SK-N-SH (cell line): Measurements from ENCODE around the gene MAT2A. TPM values are rescaled to one million over a fixed set of nuclear protein-coding genes. Genes with fewer than 3 reads are reported as not detected.

Experiments
- CTCF ChIA-PET: fragments of 300-600, 350-600 bp; formaldehyde crosslinking; extraction: SDS; loops from one replicate; lab custom pipeline; 2021; lab: Yijun Ruan, JAX
- POLR2A ChIA-PET: fragments of 350-600 bp; sonication (Branson Sonifier 250); formaldehyde crosslinking; extraction: SDS; loops from one replicate; lab custom pipeline; 2020; ENCODE audit warnings: antibody characterized with exemption, inconsistent platforms; lab: Yijun Ruan, JAX
- DNase-seq: peaks from one replicate; pipeline ENCODE4 v3.0.0; 2012
- H2AFZ ChIP-seq: fragments of 200-600 bp; sonication (generic); 2 replicates; pipeline ENCODE4 v1.8.1; 2016; ENCODE audit warnings: antibody characterized with exemption, mild to moderate bottlenecking, low read depth
- H3F3A ChIP-seq: fragments of 200-600 bp; sonication (generic); replicated peaks from 2 replicates; pipeline ENCODE3; 2016; ENCODE audit warnings: antibody characterized with exemption, mild to moderate bottlenecking; ENCODE audit not compliant: insufficient read depth
- H3K27ac ChIP-seq, 2 experiments: fragments of 200-500 bp in 1 of 2; fragments of 200-600 bp in 1 of 2; sonication (Bioruptor generic) in 1 of 2; sonication (generic), shearing (Covaris generic) in 1 of 2; 2 replicates each; pipeline versions ENCODE4 v1.5.1 to v1.6.1; 2014 to 2016; ENCODE audit warnings: low read depth in 2 of 2, inconsistent platforms in 1 of 2, low read length in 1 of 2, mild to moderate bottlenecking in 1 of 2, mixed read lengths in 1 of 2
- H3K27me3 ChIP-seq: fragments of 200-600 bp; sonication (generic), shearing (Covaris generic); 2 replicates; pipeline ENCODE4 v1.6.1; 2016; ENCODE audit warnings: mixed run types; ENCODE audit not compliant: insufficient read depth
- H3K36me3 ChIP-seq, 2 experiments: fragments of 200-500 bp in 1 of 2; fragments of 200-600 bp in 1 of 2; sonication (Bioruptor generic) in 1 of 2; sonication (generic) in 1 of 2; replicated peaks in 1 of 2; 2 replicates each; pipeline versions ENCODE3 to v1.5.1; 2014 to 2016; ENCODE audit warnings: low read length in 1 of 2, mild to moderate bottlenecking in 1 of 2; ENCODE audit not compliant: insufficient read depth in 2 of 2, control insufficient read depth in 1 of 2
- H3K4me1 ChIP-seq, 2 experiments: fragments of 200-500 bp in 1 of 2; fragments of 200-600 bp in 1 of 2; sonication (Bioruptor generic) in 1 of 2; sonication (generic), shearing (Covaris generic) in 1 of 2; 2 replicates each; pipeline versions ENCODE4 v1.5.1 to v1.6.1; 2014 to 2016; ENCODE audit warnings: low read depth in 1 of 2, low read length in 1 of 2, mixed run types in 1 of 2; ENCODE audit not compliant: insufficient read depth in 2 of 2, control insufficient read depth in 1 of 2
- H3K4me2 ChIP-seq: fragments of 200-600 bp; sonication (generic), shearing (Covaris generic); 2 replicates; pipeline ENCODE4 v1.6.1; 2017; ENCODE audit warnings: mixed run types
- H3K4me3 ChIP-seq, 2 experiments: fragments of 200-500 bp in 1 of 2; fragments of 200-600 bp in 1 of 2; sonication (Bioruptor generic) in 1 of 2; sonication (generic), shearing (Covaris generic) in 1 of 2; 2 replicates each; pipeline versions ENCODE4 v1.5.1 to v1.8.1; 2014 to 2016; ENCODE audit warnings: low read depth in 2 of 2, inconsistent platforms in 1 of 2, low read length in 1 of 2, mild to moderate bottlenecking in 1 of 2, mixed read lengths in 1 of 2, moderate library complexity in 1 of 2
- H3K79me2 ChIP-seq: fragments of 200-600 bp; sonication (generic); 2 replicates; pipeline ENCODE4 v1.8.1; 2017; ENCODE audit warnings: mild to moderate bottlenecking; ENCODE audit not compliant: insufficient read depth
- H3K9ac ChIP-seq: fragments of 200-600 bp; sonication (generic); 2 replicates; pipeline ENCODE4 v1.6.1; 2017; ENCODE audit warnings: mixed run types
- H3K9me2 ChIP-seq: fragments of 200-600 bp; sonication (generic); 2 replicates; pipeline ENCODE4 v1.6.1; 2017; ENCODE audit warnings: mixed run types
- H3K9me3 ChIP-seq: fragments of 200-600 bp; sonication (generic); 2 replicates; pipeline ENCODE4 v1.6.1; 2017; ENCODE audit warnings: mixed run types, mild to moderate bottlenecking, moderate library complexity
- H4K20me1 ChIP-seq: fragments of 200-600 bp; sonication (generic); 2 replicates; pipeline ENCODE4 v1.6.1; 2017; ENCODE audit warnings: mild to moderate bottlenecking, mixed run types; ENCODE audit not compliant: insufficient read depth
- CHD2 ChIP-seq: fragments of 150-350 bp; IDR thresholded peaks from 2 replicates; pipeline ENCODE4 v1.6.1; 2018; ENCODE audit warnings: low read length; ENCODE audit not compliant: partially characterized antibody
- ELF1 ChIP-seq: IDR thresholded peaks from 2 replicates; pipeline ENCODE4 v1.4.0; 2012
- FOSL2 ChIP-seq: IDR thresholded peaks from 2 replicates; pipeline ENCODE4 v1.4.0; 2012; ENCODE audit warnings: low read depth, mild to moderate bottlenecking, moderate library complexity, borderline replicate concordance
- FOXJ3 ChIP-seq: sonication (generic); formaldehyde crosslinking; IDR thresholded peaks from 2 replicates; pipeline ENCODE4 v1.5.1; 2020; ENCODE audit warnings: mild to moderate bottlenecking, missing genetic modification reagents
- GABPA ChIP-seq: IDR thresholded peaks from 2 replicates; pipeline ENCODE4 v1.4.0; 2012; ENCODE audit warnings: low read depth, mild to moderate bottlenecking
- MXI1 ChIP-seq: IDR thresholded peaks from 2 replicates; pipeline ENCODE4 v1.6.1; 2012; ENCODE audit warnings: mild to moderate bottlenecking, low read depth, low read length, improper control_type of control experiment
- NRF1 ChIP-seq: IDR thresholded peaks from 2 replicates; pipeline ENCODE4 v1.6.1; 2012; ENCODE audit warnings: low read depth, mild to moderate bottlenecking, low read length
- PBX3 ChIP-seq: IDR thresholded peaks from 2 replicates; pipeline ENCODE4; 2012
- POLR2AphosphoS5 ChIP-seq: IDR thresholded peaks from 2 replicates; pipeline ENCODE4 v1.6.1; 2012; ENCODE audit warnings: low read depth, low read length
- RAD21 ChIP-seq: IDR thresholded peaks from 2 replicates; pipeline ENCODE4 v1.6.1; 2012; ENCODE audit warnings: mild to moderate bottlenecking, low read length
- RCOR1 ChIP-seq: fragments of 150-350 bp; IDR thresholded peaks from 2 replicates; pipeline ENCODE4 v1.6.1; 2017; ENCODE audit warnings: antibody characterized with exemption, low read length
- REST ChIP-seq: IDR thresholded peaks from 2 replicates; pipeline ENCODE4 v1.6.1; 2012; ENCODE audit warnings: mild to moderate bottlenecking, low read depth, low read length, moderate library complexity
- RFX5 ChIP-seq: IDR thresholded peaks from 2 replicates; pipeline ENCODE4 v1.6.1; 2012; ENCODE audit warnings: mild to moderate bottlenecking, improper control_type of control experiment, low read length
- RXRA ChIP-seq: IDR thresholded peaks from 2 replicates; pipeline ENCODE4 v1.4.0; 2012; ENCODE audit warnings: low read depth, mild to moderate bottlenecking, borderline replicate concordance
- TAF1 ChIP-seq: IDR thresholded peaks from 2 replicates; pipeline ENCODE4 v1.6.1; 2012; ENCODE audit warnings: low read depth, mild to moderate bottlenecking, low read length, moderate library complexity, borderline replicate concordance
- TCF12 ChIP-seq: IDR thresholded peaks from 2 replicates; pipeline ENCODE4 v1.4.0; 2012
- USF1 ChIP-seq: IDR thresholded peaks from 2 replicates; pipeline ENCODE4 v1.4.0; 2012; ENCODE audit warnings: low read depth, borderline replicate concordance
- WGBS: methylation state at CpG from one replicate; pipeline ENCODE4 v1.1.6; 2017; ENCODE audit warnings: low lambda C conversion rate; 5-methylcytosine and 5-hydroxymethylcytosine counted together
- polyA plus RNA-seq, 3 experiments: library from polyadenylated mRNA; depleted of rRNA; stranded (reverse); fragments of >200 nt; gene quantifications; 2 replicates each; pipeline ENCODE4 v1.2.3, GENCODE V29; 2012

Gene MAT2A
- polyA plus RNA-seq, 1 of the 3 experiments (the other 2 are of a cell fraction) = 187 TPM

DNA sequence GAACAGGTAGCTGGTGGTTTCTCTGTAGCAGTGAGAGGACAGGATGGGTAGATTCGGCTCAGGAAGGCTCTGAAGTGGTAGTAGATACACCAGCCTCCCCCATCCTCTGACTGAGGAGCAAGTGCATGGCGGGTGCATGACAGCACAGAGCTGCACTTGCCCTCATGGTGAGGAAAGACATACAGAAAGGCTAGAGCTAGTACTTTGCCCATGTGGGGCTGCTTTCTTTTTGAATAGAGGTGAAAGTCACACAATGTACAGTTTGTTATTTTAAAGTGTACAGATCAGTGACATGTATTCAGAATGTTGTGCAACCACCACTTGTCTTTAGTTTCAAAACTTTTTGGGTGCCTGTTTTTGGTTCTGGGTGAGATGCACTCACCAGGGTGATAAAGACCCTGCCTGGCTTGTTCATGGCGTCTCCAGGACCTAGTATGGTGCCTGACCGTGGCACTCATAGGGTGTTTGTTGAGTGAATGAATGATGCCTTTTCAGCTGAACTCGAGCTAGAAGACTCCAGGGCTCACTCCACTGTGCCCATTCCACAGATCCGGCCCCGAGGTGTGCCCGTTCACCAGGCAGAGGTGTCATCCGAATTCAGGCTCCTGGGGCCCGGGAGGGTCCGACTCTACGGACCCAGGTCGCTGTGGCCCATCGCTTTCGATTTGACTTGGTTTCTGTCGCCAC, 44.8 kb downstream of the MAT2A start:
- Histone ChIP-seq H3K9ac (no peak overlapping the region), H3K36me3 (no peaks in the 10 kb centered on the region), H4K20me1 (no peaks in the 10 kb centered on the region), H3K27ac (no peak overlapping the region), H2AFZ (no peak overlapping the region), H3K79me2 (no peaks in the 10 kb centered on the region), H3K27me3 (no peaks in the 10 kb centered on the region), H3K9me3 (no peaks in the 10 kb centered on the region), H3K4me1 (peaks cover 10 to 11% of the 10 kb centered on the region in 2 experiments; a peak in 2 of 4 replicates), H3K4me3 (peak overlapping the region in 1 of 2 experiments; percentile 24; a peak in 1 of 4 replicates), H3K9me2 (no peaks in the 10 kb centered on the region), H3K4me2 (no peak overlapping the region), H3F3A (no peaks in the 10 kb centered on the region)
- CTCF ChIA-PET = interaction anchor here (1.0 to 1.4 kb wide), 2 partner anchors 163 to 164 kb away, joined by 3 read pairs; no protein-coding TSS in a partner anchor
- POLR2A ChIA-PET = interaction anchor here (0.6 kb wide), 1 partner anchor 16 kb away, joined by 6 read pairs; no protein-coding TSS in a partner anchor
- WGBS = 70% methylated on average over 9 of the region's 16 CpGs
- TF ChIP-seq NRF1 = no peak
- TF ChIP-seq FOSL2 = no peak
- no peak for TF ChIP-seq FOXJ3
- no peak for TF ChIP-seq TCF12
- no peak for TF ChIP-seq RFX5
- no peak for TF ChIP-seq RAD21
- TF ChIP-seq POLR2AphosphoS5 = no peak
- no peak for TF ChIP-seq RCOR1
- TF ChIP-seq RXRA = no peak
- no peak for TF ChIP-seq USF1
- TF ChIP-seq MXI1 = no peak
- TF ChIP-seq CHD2 = no peak
- TF ChIP-seq TAF1 = no peak
- TF ChIP-seq ELF1 = no peak
- no peak for TF ChIP-seq REST
- TF ChIP-seq GABPA = no peak
- no peak for TF ChIP-seq PBX3
- no peak for DNase-seq
